Measurements from ENCODE around the gene GADD45A.
"Not testable (repeated sequence)": the region's sequence is repeated elsewhere in the genome, so short reads cannot be mapped to it uniquely, and the experiment has no call there.

The GADD45A gene

GRCh38 chr1:67722292-67722944 lies 37.4 kb downstream of the GADD45A start:
- FAIRE-seq = no peak

- FAIRE-seq = no peak
Measured at GRCh38 chr1:67723126-67723525, 38.1 kb downstream of the GADD45A start.

GRCh38 chr1:67723620-67724019 lies 38.6 kb downstream of the GADD45A start:
- no peak for FAIRE-seq

- no peak for FAIRE-seq
Measured at GRCh38 chr1:67724928-67725560, 40.0 kb downstream of the GADD45A start.

- no peak for FAIRE-seq
Measured at GRCh38 chr1:67726224-67726623, 41.2 kb downstream of the GADD45A start.

- FAIRE-seq = no peak
Measured at GRCh38 chr1:67729872-67730271, 44.9 kb downstream of the GADD45A start.

- not testable (repeated sequence) for FAIRE-seq
Measured at GRCh38 chr1:67730312-67730711, 45.3 kb downstream of the GADD45A start.

GRCh38 chr1:67731322-67731721 lies 46.3 kb downstream of the GADD45A start:
- FAIRE-seq = no peak

- no peak for FAIRE-seq
Measured at GRCh38 chr1:67732750-67733151, 47.8 kb downstream of the GADD45A start.

- no peak for FAIRE-seq
Measured at GRCh38 chr1:67733681-67734322, 48.8 kb downstream of the GADD45A start.

GRCh38 chr1:67734323-67734690 lies 49.3 kb downstream of the GADD45A start:
- FAIRE-seq = no peak

- no peak for FAIRE-seq
Measured at GRCh38 chr1:67735206-67735605, 50.2 kb downstream of the GADD45A start.

- no peak for FAIRE-seq
Measured at GRCh38 chr1:67735806-67736627, 51.0 kb downstream of the GADD45A start.

- FAIRE-seq = no peak
Measured at GRCh38 chr1:67736750-67737149, 51.7 kb downstream of the GADD45A start.

- no peak for FAIRE-seq
Measured at GRCh38 chr1:67737875-67738274, 52.9 kb downstream of the GADD45A start.

All from TTC549 (cell line).